Thymus (tissue), 14 donors: ENCODE measurements around the gene SLCO4A1. TPM values are rescaled to one million over a fixed set of nuclear protein-coding genes. Genes with fewer than 3 reads are reported as not detected.

Experiments used
- DNase-seq, 9 donors: peaks; one replicate each; pipeline ENCODE4 v3.0.0-alpha.2; 2013; ENCODE audit warnings: low spot score in 9 of 9, low read depth in 6 of 9, missing footprints in 1 of 9
- H3K27ac ChIP-seq, 2 donors: one replicate each; pipeline ENCODE4 v1.5.1; 2013; ENCODE audit warnings: control low read depth in 1 of 2, low read depth in 1 of 2, low read length in 1 of 2, mild to moderate bottlenecking in 1 of 2, moderate library complexity in 1 of 2
- H3K27me3 ChIP-seq, 2 donors: one replicate each; pipeline ENCODE4 v1.5.1; 2013; ENCODE audit warnings: low read length in 1 of 2; ENCODE audit not compliant: control insufficient read depth in 2 of 2, insufficient read depth in 1 of 2
- H3K36me3 ChIP-seq, 2 donors: one replicate each; pipeline ENCODE4 v1.5.1; 2013; ENCODE audit warnings: low read length in 1 of 2, mild to moderate bottlenecking in 1 of 2, moderate library complexity in 1 of 2; ENCODE audit not compliant: control insufficient read depth in 2 of 2, insufficient read depth in 2 of 2
- H3K4me1 ChIP-seq, 2 donors: one replicate each; pipeline ENCODE4 v1.5.1; 2013; ENCODE audit warnings: low read length in 2 of 2; ENCODE audit not compliant: control insufficient read depth in 2 of 2, insufficient read depth in 2 of 2
- H3K4me3 ChIP-seq, 2 donors: one replicate each; pipeline ENCODE4 v1.5.1; 2013; ENCODE audit warnings: low read length in 2 of 2, control low read depth in 1 of 2, mild to moderate bottlenecking in 1 of 2
- H3K9me3 ChIP-seq, 2 donors: one replicate each; pipeline ENCODE4 v1.5.1; 2013; ENCODE audit warnings: low read length in 1 of 2, mild to moderate bottlenecking in 1 of 2; ENCODE audit not compliant: control insufficient read depth in 2 of 2, insufficient read depth in 1 of 2
- WGBS: extraction: QIAGEN DNeasy Blood & Tissue Kit; methylation state at CpG from one replicate; pipeline ENCODE4 v1.1.7; 2013; 5-methylcytosine and 5-hydroxymethylcytosine counted together
- long read RNA-seq, 10 donors: transcript quantifications; one replicate each; lab custom pipeline, GENCODE V29; 2026
- polyA plus RNA-seq: library from polyadenylated mRNA; stranded (reverse); fragments of 200-250 nt; gene quantifications from one replicate; pipeline ENCODE4 v1.2.3, GENCODE V29; 2013
- total RNA-seq: library from RNA; stranded (reverse); fragments of 120-200 nt; gene quantifications from one replicate; pipeline ENCODE4 v1.2.4, GENCODE V29; 2013
- donor health status: healthy.

SLCO4A1 gene
- total RNA-seq (3.4 TPM), polyA plus RNA-seq (13.4 TPM)
- long read RNA-seq, donor 1: 0 reads
- long read RNA-seq, donor 2, partial matches to known transcripts: 0 of 3 reads
- long read RNA-seq, donor 2, other reads (novel, unspliced or antisense): 0 of 3 reads
- long read RNA-seq, donor 3: 0 reads
- long read RNA-seq, donor 4, partial matches to known transcripts: 0 of 1 reads
- long read RNA-seq, donor 4, other reads (novel, unspliced or antisense): 0 of 1 reads
- long read RNA-seq, donor 5, partial matches to known transcripts: 0 of 1 reads
- long read RNA-seq, donor 5, other reads (novel, unspliced or antisense): 0 of 1 reads
- long read RNA-seq, donor 6: 0 reads
- long read RNA-seq, donor 7: 0 reads
- long read RNA-seq, donor 8, partial matches to known transcripts: 0 of 2 reads
- long read RNA-seq, donor 8, other reads (novel, unspliced or antisense): 0 of 2 reads
- long read RNA-seq, donor 9: 0 reads
- long read RNA-seq, donor 10, partial matches to known transcripts: 0 of 1 reads
- long read RNA-seq, donor 10, other reads (novel, unspliced or antisense): 0 of 1 reads

- Histone ChIP-seq H3K27ac (no peak within 1 kb of the TSS), H3K4me1 (peaks cover 14 to 20% of the 10 kb centered on the region in 2 donors), H3K9me3 (no peaks in the 10 kb centered on the region), H3K27me3 (peaks cover 8 to 42% of the 10 kb centered on the region in 2 donors), H3K4me3 (peak within 1 kb of the TSS; percentile 48 to 60), H3K36me3 (no peaks in the 10 kb centered on the region)
- under 1% methylated on average over 82 of the region's 82 CpGs for WGBS
- DNase-seq: peak in 8 of 9 donors; percentile 23 to 89 (median 76)
Measured at GRCh38 chr20:62642051-62642665, at the start of gene SLCO4A1. Gene SLCO4A1, plus strand, starts transcription at chr20:62642503. Its CDS starts 13,952 bp downstream, at chr20:62656455.

GRCh38 chr20:62592506-62593177 is 49.7 kb upstream of the SLCO4A1 start:
- 84% methylated on average over 11 of the region's 11 CpGs for WGBS
- Histone ChIP-seq H3K27ac (no peak overlapping the region), H3K27me3 (peaks cover 3 to 39% of the 10 kb centered on the region in 2 donors)

GRCh38 chr20:62593616-62594015 is 48.7 kb upstream of the SLCO4A1 start:
- H3K4me1 ChIP-seq: no peaks in the 10 kb centered on the region
- H3K9me3 ChIP-seq: peaks cover 0 to 3% of the 10 kb centered on the region in 2 donors
- no peaks in the 10 kb centered on the region for H3K36me3 ChIP-seq
- 86% methylated on average over 3 of the region's 3 CpGs for whole genome bisulfite sequencing
- H3K4me3 ChIP-seq: no peak overlapping the region
- no peak overlapping the region for H3K27ac ChIP-seq
- peaks cover 3 to 35% of the 10 kb centered on the region in 2 donors for H3K27me3 ChIP-seq
- no peak for DNase-seq

More at GRCh38 chr20:62592506-62593177, 49.7 kb upstream of the SLCO4A1 start:
- no peaks in the 10 kb centered on the region for H3K4me1 ChIP-seq
- H3K9me3 ChIP-seq: peaks cover 0 to 3% of the 10 kb centered on the region in 2 donors
- H3K4me3 ChIP-seq: no peak overlapping the region
- no peak for DNase-seq
- no peaks in the 10 kb centered on the region for H3K36me3 ChIP-seq

- H3K27me3 ChIP-seq: peaks cover 3 to 35% of the 10 kb centered on the region in 2 donors
- H3K36me3 ChIP-seq: no peaks in the 10 kb centered on the region
- no peak overlapping the region for H3K27ac ChIP-seq
- DNase-seq: no peak
- 89% methylated on average over 4 of the region's 4 CpGs for WGBS
- H3K4me1 ChIP-seq: no peaks in the 10 kb centered on the region
- peaks cover 0 to 3% of the 10 kb centered on the region in 2 donors for H3K9me3 ChIP-seq
- no peak overlapping the region for H3K4me3 ChIP-seq
Measured at GRCh38 chr20:62595069-62595468, 47.2 kb upstream of the SLCO4A1 start.

- Histone ChIP-seq H3K36me3 (no peaks in the 10 kb centered on the region), H3K27me3 (peaks cover 3 to 35% of the 10 kb centered on the region in 2 donors), H3K4me3 (no peak overlapping the region), H3K9me3 (peaks cover 0 to 3% of the 10 kb centered on the region in 2 donors), H3K4me1 (no peaks in the 10 kb centered on the region), H3K27ac (no peak overlapping the region)
- WGBS: 69% methylated on average over 15 of the region's 15 CpGs
- no peak for DNase-seq
Measured at GRCh38 chr20:62595491-62595890, 46.8 kb upstream of the SLCO4A1 start.

GRCh38 chr20:62596486-62596885 is 45.8 kb upstream of the SLCO4A1 start:
- Histone ChIP-seq H3K9me3 (peaks cover 0 to 3% of the 10 kb centered on the region in 2 donors), H3K27ac (no peak overlapping the region), H3K4me3 (no peak overlapping the region), H3K27me3 (peaks cover 3 to 39% of the 10 kb centered on the region in 2 donors), H3K36me3 (no peaks in the 10 kb centered on the region), H3K4me1 (no peaks in the 10 kb centered on the region)
- DNase-seq: no peak
- WGBS: 89% methylated on average over 18 of the region's 18 CpGs

GRCh38 chr20:62596921-62597320 is 45.4 kb upstream of the SLCO4A1 start:
- Histone ChIP-seq H3K4me1 (no peaks in the 10 kb centered on the region), H3K27ac (no peak overlapping the region)

GRCh38 chr20:62597416-62598115 is 44.7 kb upstream of the SLCO4A1 start:
- Histone ChIP-seq H3K9me3 (peaks cover 0 to 3% of the 10 kb centered on the region in 2 donors), H3K4me3 (no peak overlapping the region), H3K4me1 (no peaks in the 10 kb centered on the region), H3K27ac (no peak overlapping the region), H3K36me3 (no peaks in the 10 kb centered on the region), H3K27me3 (peaks cover 5 to 46% of the 10 kb centered on the region in 2 donors)
- DNase-seq: no peak
- 90% methylated on average over 15 of the region's 15 CpGs for WGBS

More at GRCh38 chr20:62596921-62597320, 45.4 kb upstream of the SLCO4A1 start:
- 90% methylated on average over 10 of the region's 10 CpGs for WGBS
- Histone ChIP-seq H3K9me3 (peaks cover 0 to 3% of the 10 kb centered on the region in 2 donors), H3K36me3 (no peaks in the 10 kb centered on the region), H3K4me3 (no peak overlapping the region), H3K27me3 (peaks cover 5 to 40% of the 10 kb centered on the region in 2 donors)
- no peak for DNase-seq
